Measurements from ENCODE around the gene MACF1. TPM values are rescaled to one million over a fixed set of nuclear protein-coding genes. Genes with fewer than 3 reads are reported as not detected.

Gene MACF1
- total and polyA plus RNA-seq, 12 donors: 85.3 to 379 (median 305) TPM

GRCh38 chr1:39292401-39292800 lies 87.9 kb downstream of the MACF1 start:
- Histone ChIP-seq H3K9me3 (no peaks in the 10 kb centered on the region), H3K27me3 (no peaks in the 10 kb centered on the region), H3K36me3 (peaks cover 0 to 99% (median 77%) of the 10 kb centered on the region in 9 donors), H3K4me1 (peaks cover 0 to 31% (median 16%) of the 10 kb centered on the region in 9 donors), H3K4me3 (no peak overlapping the region), H3K27ac (no peak overlapping the region)
- intact Hi-C loops (cut with DNase I): no loop called here
- DNase-seq: no peak
- 91 to 94% methylated on average over 1 of the region's 1 CpG for WGBS, 2 donors
- TF ChIP-seq, protein P1, sequence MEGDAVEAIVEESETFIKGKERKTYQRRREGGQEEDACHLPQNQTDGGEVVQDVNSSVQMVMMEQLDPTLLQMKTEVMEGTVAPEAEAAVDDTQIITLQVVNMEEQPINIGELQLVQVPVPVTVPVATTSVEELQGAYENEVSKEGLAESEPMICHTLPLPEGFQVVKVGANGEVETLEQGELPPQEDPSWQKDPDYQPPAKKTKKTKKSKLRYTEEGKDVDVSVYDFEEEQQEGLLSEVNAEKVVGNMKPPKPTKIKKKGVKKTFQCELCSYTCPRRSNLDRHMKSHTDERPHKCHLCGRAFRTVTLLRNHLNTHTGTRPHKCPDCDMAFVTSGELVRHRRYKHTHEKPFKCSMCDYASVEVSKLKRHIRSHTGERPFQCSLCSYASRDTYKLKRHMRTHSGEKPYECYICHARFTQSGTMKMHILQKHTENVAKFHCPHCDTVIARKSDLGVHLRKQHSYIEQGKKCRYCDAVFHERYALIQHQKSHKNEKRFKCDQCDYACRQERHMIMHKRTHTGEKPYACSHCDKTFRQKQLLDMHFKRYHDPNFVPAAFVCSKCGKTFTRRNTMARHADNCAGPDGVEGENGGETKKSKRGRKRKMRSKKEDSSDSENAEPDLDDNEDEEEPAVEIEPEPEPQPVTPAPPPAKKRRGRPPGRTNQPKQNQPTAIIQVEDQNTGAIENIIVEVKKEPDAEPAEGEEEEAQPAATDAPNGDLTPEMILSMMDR (IDR thresholded peaks at IDR 0.05): no peak
- ATAC-seq: no peak

GRCh38 chr1:39293375-39294070 lies 89.0 kb downstream of the MACF1 start:
- DNase-seq (no peak), ATAC-seq (peak in 7 of 8 donors; percentile 38 to 82 (median 63))
- Histone ChIP-seq H3K27ac (peak overlapping the region in 1 of 10 donors; percentile 10), H3K36me3 (peaks cover 0 to 99% (median 67%) of the 10 kb centered on the region in 9 donors), H3K27me3 (no peaks in the 10 kb centered on the region), H3K4me3 (no peak overlapping the region), H3K4me1 (peaks cover 0 to 36% (median 16%) of the 10 kb centered on the region in 9 donors), H3K9me3 (no peaks in the 10 kb centered on the region)
- intact Hi-C loops (cut with DNase I): no loop called here
- TF ChIP-seq, protein P1 (IDR thresholded peaks at IDR 0.05): no peak
- 66 to 71% methylated on average over 3 of the region's 3 CpGs for WGBS, 2 donors

GRCh38 chr1:39294531-39294930 lies 90.0 kb downstream of the MACF1 start:
- Histone ChIP-seq H3K27me3 (no peaks in the 10 kb centered on the region), H3K36me3 (peaks cover 0 to 99% (median 59%) of the 10 kb centered on the region in 9 donors), H3K27ac (peak overlapping the region in 4 of 10 donors; percentile 13 to 51 (median 32)), H3K9me3 (no peaks in the 10 kb centered on the region), H3K4me1 (peaks cover 0 to 36% (median 16%) of the 10 kb centered on the region in 9 donors), H3K4me3 (no peak overlapping the region)
- ATAC-seq (peak in 7 of 8 donors; percentile 55 to 97 (median 94)), DNase-seq (no peak)
- TF ChIP-seq, protein P1 (IDR thresholded peaks at IDR 0.05): no peak
- intact Hi-C loops (cut with DNase I): no loop called here
- 47 to 63% methylated on average over 1 of the region's 1 CpG for WGBS, 2 donors

DNA sequence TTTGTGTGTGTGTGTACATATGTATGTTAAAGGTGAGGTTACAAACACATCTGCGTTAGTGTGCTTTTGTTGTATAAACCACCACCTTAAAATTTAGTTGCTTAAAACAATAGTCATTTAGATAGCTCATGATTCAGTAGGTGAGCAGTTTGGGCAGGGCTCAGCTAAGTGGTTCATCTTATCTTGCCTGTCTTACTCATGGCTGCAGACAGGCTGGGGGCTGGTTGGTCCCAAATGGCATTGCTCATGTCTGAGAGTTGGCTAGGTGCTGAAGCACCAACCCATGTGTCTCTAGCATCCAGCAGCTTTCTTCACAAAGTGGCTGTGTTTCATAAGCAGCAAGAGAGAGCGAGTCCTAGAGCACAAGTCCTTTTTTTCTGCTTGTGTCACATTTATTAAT lies 91.4 kb downstream of the MACF1 start:
- no peak for DNase-seq
- Histone ChIP-seq H3K36me3 (peaks cover 0 to 100% (median 71%) of the 10 kb centered on the region in 9 donors), H3K4me3 (no peak overlapping the region), H3K27me3 (no peaks in the 10 kb centered on the region), H3K27ac (no peak overlapping the region), H3K4me1 (peaks cover 0 to 36% (median 16%) of the 10 kb centered on the region in 9 donors), H3K9me3 (no peaks in the 10 kb centered on the region)
- TF ChIP-seq, protein P1 (IDR thresholded peaks at IDR 0.05): no peak
- intact Hi-C loops (cut with DNase I): no loop called here
- ATAC-seq: no peak
- WGBS, 2 donors: 98% methylated on average over 2 of the region's 2 CpGs

All from heart right ventricle (tissue), 16 donors.